Fibroblast of skin of left quadriceps (primary cell): ENCODE data around the gene EYA3.

Experiments used
- DNase-seq, 2 experiments: peaks; one replicate each; pipeline ENCODE4 v3.0.0-alpha.2; 2013; ENCODE audit warnings: low read depth in 2 of 2

EYA3 gene

DNA sequence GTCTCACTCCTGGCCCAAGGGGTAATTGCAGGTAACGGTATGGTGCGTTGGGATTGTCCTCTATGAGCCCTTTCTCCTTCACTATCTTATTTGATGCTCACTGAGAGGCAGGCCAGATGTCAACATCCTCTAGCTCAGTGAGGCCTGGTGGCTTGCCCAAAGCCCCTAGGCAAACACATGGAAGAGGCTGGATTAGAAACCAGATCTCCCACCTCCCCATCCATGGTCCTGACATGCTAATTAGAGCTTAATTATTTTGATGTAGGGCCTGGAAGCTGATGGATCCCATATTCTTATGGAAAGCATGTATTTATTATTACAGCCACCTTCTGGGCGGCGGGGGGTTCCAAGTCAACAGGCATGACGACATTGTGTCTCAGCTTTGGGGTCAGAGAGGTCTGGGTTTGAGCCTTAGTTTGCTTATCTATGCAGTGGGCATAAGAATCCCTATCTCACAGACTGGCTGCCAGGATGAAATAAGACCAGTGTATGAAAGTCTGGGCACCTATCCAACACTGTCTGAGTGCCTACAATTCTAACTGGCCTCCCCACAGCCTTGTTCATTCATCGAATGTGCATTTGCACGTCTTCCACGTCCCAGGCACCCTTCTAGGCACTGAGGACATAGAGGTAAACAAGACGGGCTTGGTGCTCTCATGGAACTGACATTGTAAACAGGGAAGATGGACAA, 147.4 kb downstream of the EYA3 start:
- no peak for DNase-seq

DNA sequence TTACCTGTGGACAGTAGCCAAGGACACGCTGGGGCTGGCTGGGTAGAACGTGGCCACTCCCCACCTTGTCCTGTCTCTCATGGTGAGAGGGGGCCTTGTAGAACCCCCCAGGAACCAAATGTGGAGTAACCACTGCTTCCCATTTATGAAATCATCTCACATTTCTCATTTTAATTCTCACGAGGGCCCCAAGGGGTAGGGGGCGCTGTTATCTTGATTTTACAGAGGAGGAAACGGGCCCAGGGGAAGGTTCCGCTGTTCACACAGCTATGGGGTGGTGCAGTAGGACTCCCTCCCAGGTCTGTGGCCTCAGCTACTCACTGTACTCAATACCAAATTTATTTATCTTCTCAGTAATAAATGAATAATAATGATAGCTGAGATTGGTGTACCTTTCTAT, 148.1 kb downstream of the EYA3 start:
- no peak for DNase-seq

DNA sequence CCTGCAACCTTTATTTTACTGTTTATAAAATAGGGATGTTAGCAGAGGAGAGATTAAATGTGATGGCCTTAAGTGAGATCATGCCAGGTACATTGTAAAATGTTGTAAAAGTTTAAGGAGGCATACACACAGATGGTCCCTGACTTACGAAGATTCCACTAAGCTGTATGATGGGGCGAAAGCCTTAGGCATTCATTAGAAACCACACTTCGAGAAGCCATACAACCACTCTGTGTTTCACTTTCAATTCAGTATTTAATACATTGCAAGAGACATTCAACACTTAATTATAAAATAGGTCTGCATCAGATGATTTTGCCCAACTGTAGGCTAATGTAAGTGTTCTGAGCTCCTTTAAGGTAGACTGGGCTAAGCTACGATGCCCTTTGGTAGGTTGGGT, 149.9 kb downstream of the EYA3 start:
- DNase-seq, result no peak

GRCh38 chr1:27937524-27937836, 150.9 kb downstream of the EYA3 start:
- no peak for DNase-seq

- DNase-seq, result no peak
Observed at GRCh38 chr1:27936370-27936769, 152.0 kb downstream of the EYA3 start.

DNA sequence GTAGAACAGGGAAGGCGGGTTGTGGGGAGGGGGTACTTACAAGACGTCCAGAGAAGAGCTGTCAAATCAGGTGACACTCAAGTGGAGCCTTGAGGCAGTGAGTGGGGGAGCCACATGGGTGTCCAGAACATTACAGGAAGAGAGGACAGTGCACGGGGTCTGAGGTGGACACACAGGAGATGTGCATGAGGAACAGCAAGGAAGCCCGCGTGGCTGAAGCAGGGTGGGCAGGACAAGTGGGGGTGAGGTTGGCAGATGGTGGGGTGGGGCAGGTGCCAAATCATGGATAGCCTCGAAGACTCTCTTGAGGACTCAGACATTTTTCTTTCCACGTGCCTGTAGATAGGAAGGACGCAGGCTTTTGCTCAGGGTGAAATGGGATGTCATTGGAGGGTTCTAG, 152.7 kb downstream of the EYA3 start:
- no peak for DNase-seq

GRCh38 chr1:27934818-27935549, 153.4 kb downstream of the EYA3 start, which contains the start of gene SMPDL3B:
TSS of gene SMPDL3B (plus strand) at chr1:27935000. CDS start at chr1:27935184, 184 bp downstream.
- no peak for DNase-seq

- DNase-seq, result no peak
Observed at GRCh38 chr1:27931759-27932158, 156.7 kb downstream of the EYA3 start.

GRCh38 chr1:27931184-27931583, 157.2 kb downstream of the EYA3 start:
- no peak for DNase-seq

DNA sequence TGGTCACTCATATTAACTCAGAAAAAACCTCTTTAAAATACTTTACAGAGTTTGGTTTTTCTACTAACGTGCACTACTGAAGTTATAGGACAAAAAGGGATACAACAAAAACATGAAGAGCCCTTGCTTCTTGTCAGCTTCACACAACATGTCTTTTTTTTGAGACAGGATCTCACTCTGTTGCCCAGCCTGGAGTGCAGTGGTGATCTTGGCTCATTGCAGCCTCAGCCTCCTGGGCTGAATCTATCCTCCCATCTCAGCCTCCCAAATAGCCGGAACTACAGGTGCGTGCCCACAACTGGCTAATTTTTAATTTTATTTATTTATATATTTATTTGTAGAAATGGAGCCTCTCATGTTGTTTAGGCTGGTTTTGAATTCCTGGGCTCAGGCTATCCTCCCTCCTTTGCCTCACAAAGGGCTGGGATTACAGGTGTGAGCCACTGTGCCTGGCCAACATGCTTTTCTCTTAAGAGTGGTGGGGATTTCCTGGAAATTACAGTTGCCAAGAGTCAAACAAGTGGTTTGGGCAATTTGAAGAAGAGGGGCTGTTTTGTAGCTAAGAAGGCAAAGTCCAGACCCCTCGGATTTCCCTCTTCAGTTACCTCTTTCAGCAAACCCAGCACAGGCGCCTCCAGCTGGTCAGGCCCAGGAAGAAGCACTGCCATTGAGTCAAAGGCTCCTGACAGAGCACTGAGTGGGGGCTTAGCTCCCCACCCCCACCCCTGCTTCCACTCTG, 160.0 kb downstream of the EYA3 start:
- DNase-seq, result no peak

DNA sequence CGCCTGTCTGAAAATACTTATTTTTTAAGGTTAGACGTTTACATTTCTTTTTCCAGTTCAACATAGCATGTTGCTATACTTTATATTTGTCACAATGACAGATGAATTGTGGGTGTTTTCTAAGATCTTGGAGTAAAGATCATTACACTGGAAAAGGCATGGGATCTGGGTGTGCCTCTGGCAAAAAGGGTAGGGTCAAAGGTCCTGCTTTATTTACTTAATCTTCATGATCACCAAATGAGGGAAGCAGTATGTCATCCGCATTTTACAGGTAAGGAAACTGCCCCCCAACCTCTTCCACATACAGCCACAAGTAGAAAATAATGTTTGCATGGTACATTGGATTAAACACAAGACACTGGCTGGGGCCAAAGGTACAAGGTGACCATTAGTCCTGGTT, 166.1 kb downstream of the EYA3 start:
- DNase-seq, result no peak
